Kidney (tissue), 14 donors: ENCODE data around the gene NR3C2. TPM values are rescaled to one million over a fixed set of nuclear protein-coding genes. Genes with fewer than 3 reads are reported as not detected.

ENCODE experiments used
- DNase-seq, 5 donors: peaks; one replicate each; pipeline ENCODE4 v3.0.0-alpha.2; 2013 to 2020
- FAIRE-seq: peaks from 2 replicates; lab custom pipeline; 2012; peaks lifted over from hg19 to GRCh38; lab: Jason Lieb, UNC
- H3K27ac ChIP-seq, 2 donors: one replicate each; pipeline ENCODE4 v1.7.0; 2013; ENCODE audit warnings: low read depth in 2 of 2, low read length in 2 of 2, inconsistent platforms in 1 of 2
- H3K27me3 ChIP-seq: one replicate; pipeline ENCODE4 v1.7.1; 2013; ENCODE audit warnings: low read length, inconsistent platforms; ENCODE audit not compliant: control insufficient read depth, insufficient read depth
- H3K36me3 ChIP-seq, 3 donors: one replicate each; pipeline versions ENCODE4 v1.7.0 to v1.7.1; 2013; ENCODE audit warnings: low read length in 3 of 3, control low read depth in 1 of 3, inconsistent platforms in 1 of 3; ENCODE audit not compliant: insufficient read depth in 3 of 3, control insufficient read depth in 2 of 3
- H3K4me1 ChIP-seq, 3 donors: one replicate each; pipeline versions ENCODE4 v1.7.0 to v1.7.1; 2013; ENCODE audit warnings: low read length in 3 of 3, inconsistent platforms in 1 of 3, low read depth in 1 of 3; ENCODE audit not compliant: control insufficient read depth in 2 of 3, insufficient read depth in 2 of 3
- H3K4me3 ChIP-seq, 3 donors: one replicate each; pipeline versions ENCODE4 v1.7.0 to v1.8.1; 2013; ENCODE audit warnings: low read length in 3 of 3, control low read depth in 1 of 3, inconsistent platforms in 1 of 3
- H3K9ac ChIP-seq, 3 donors: one replicate each; pipeline versions ENCODE4 v1.7.0 to v1.7.1; 2013; ENCODE audit warnings: low read length in 3 of 3, control low read depth in 1 of 3, inconsistent platforms in 1 of 3
- H3K9me3 ChIP-seq, 3 donors: one replicate each; pipeline versions ENCODE4 v1.7.0 to v1.7.1; 2013; ENCODE audit warnings: low read length in 3 of 3, control low read depth in 1 of 3, inconsistent platforms in 1 of 3; ENCODE audit not compliant: control insufficient read depth in 2 of 3, insufficient read depth in 1 of 3
- CTCF ChIP-seq: IDR thresholded peaks from 3 replicates; pipeline ENCODE4 v1.5.1; 2012; ENCODE audit warnings: mild to moderate bottlenecking, moderate library complexity, borderline replicate concordance; ENCODE audit not compliant: insufficient read depth; ENCODE audit errors: extremely low read depth
- intact Hi-C: fragments of 100-400 bp; cut with DNase I; formaldehyde crosslinking; loops from one replicate; pipeline ENCODE4 v1.11.1; 2022
- polyA plus RNA-seq: library from polyadenylated mRNA; stranded (reverse); fragments of 350-450 nt; fragmentation: Illumina TruSeq; extraction: RNeasy Lipid Tissue Mini Kit (QIAGEN cat#74804); gene quantifications from one replicate; pipeline ENCODE4 v1.2.3, GENCODE V29; 2014; ENCODE audit warnings: low read depth, low replicate concordance; ENCODE audit not compliant: insufficient read depth
- total RNA-seq: library from RNA; stranded (reverse); fragmentation: NEBNext Ultra II Directional; extraction: Animal tissue kit (Norgen Biotek cat#: 25700); gene quantifications from one replicate; pipeline ENCODE4 v1.2.1, GENCODE V29; 2021
- donor health status: control.
- donor health status: control.
- donor health status: control.
- donor health status: control.
- donor health status: control.
- donor health status: DM: yes; HTN: yes; CAD: no.
- donor health status: Normal renal cell carcinoma (clear cell type).

NR3C2 gene
- total and polyA plus RNA-seq, 2 donors from 2014 or later, result 8.7 to 43.4 TPM

GRCh38 chr4:148364525-148364924 is 77.7 kb downstream of the NR3C2 start:
- Histone ChIP-seq H3K4me1 (peaks cover 0 to 4% (median 2%) of the 10 kb centered on the region in 3 donors), H3K9me3 (no peaks in the 10 kb centered on the region), H3K27me3 (no peaks in the 10 kb centered on the region), H3K4me3 (no peak overlapping the region), H3K9ac (no peak overlapping the region), H3K36me3 (no peaks in the 10 kb centered on the region), H3K27ac (no peak overlapping the region)
- DNase-seq (no peak), FAIRE-seq (no peak)
- intact Hi-C loops, result no loop called here
- TF ChIP-seq CTCF, result no peak

- Histone ChIP-seq H3K27me3 (no peaks in the 10 kb centered on the region), H3K27ac (no peak overlapping the region), H3K36me3 (no peaks in the 10 kb centered on the region), H3K4me3 (no peak overlapping the region), H3K9ac (no peak overlapping the region), H3K9me3 (no peaks in the 10 kb centered on the region), H3K4me1 (peaks cover 0 to 7% (median 4%) of the 10 kb centered on the region in 3 donors)
- FAIRE-seq (no peak), DNase-seq (no peak)
- no peak for TF ChIP-seq CTCF
- intact Hi-C loops, result no loop called here
Observed at GRCh38 chr4:148359769-148360168, 82.4 kb downstream of the NR3C2 start.

- no peak for TF ChIP-seq CTCF
- Histone ChIP-seq H3K9ac (no peak overlapping the region), H3K27ac (peak overlapping the region; percentile 19 to 45), H3K4me1 (peaks cover 0 to 3% (median 2%) of the 10 kb centered on the region in 3 donors), H3K9me3 (no peaks in the 10 kb centered on the region), H3K36me3 (no peaks in the 10 kb centered on the region), H3K4me3 (peak overlapping the region in 1 of 3 donors; percentile 28), H3K27me3 (no peaks in the 10 kb centered on the region)
- intact Hi-C loops, result no loop called here
- FAIRE-seq (no peak), DNase-seq (peak in 1 of 5 donors; percentile 23)
Observed at GRCh38 chr4:148355442-148356123, 86.6 kb downstream of the NR3C2 start.

- Histone ChIP-seq H3K4me1 (peaks cover 0 to 3% (median 2%) of the 10 kb centered on the region in 3 donors), H3K4me3 (no peak overlapping the region), H3K27me3 (no peaks in the 10 kb centered on the region), H3K27ac (no peak overlapping the region), H3K9ac (no peak overlapping the region), H3K9me3 (no peaks in the 10 kb centered on the region), H3K36me3 (no peaks in the 10 kb centered on the region)
- intact Hi-C loops, result no loop called here
- no peak for FAIRE-seq
- no peak for TF ChIP-seq CTCF
- DNase-seq, result no peak
Observed at GRCh38 chr4:148354186-148354585, 88.0 kb downstream of the NR3C2 start.
